HG02840 (cell line): ENCODE results near the gene GABRA5.

Experiments used
- ATAC-seq: cut with Tn5 transposase; IDR thresholded peaks from one replicate; pipeline ENCODE4 v1.9.1; 2021; ENCODE audit warnings: mild to moderate bottlenecking, moderate library complexity, moderate number of reproducible peaks; ENCODE audit not compliant: unreplicated experiment, low FRiP score

Gene GABRA5

DNA sequence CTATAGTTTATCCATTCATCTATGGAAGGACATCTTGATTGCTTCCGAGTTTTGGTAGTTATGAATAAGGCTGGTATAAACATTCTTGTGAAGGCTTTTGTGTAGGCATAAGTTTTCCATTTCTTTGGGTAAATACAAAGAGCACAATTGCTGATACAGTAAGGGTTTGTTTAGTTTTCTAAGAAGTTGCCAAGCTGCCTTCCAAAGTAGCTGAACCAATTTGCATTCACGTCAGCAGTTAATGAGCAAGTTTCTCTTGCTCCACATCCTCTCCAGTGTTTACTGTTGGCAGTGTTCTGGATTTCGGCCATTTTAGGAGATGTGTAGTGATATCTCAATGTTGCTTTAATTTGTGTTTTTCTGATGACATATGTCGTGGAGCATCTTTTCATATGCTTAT lies 34.2 kb downstream of the GABRA5 start:
- ATAC-seq, result no peak

GRCh38 chr15:26910715-26911114 lies 43.9 kb downstream of the GABRA5 start:
- ATAC-seq, result no peak

GRCh38 chr15:26921433-26921832 lies 54.6 kb downstream of the GABRA5 start:
- ATAC-seq, result no peak

DNA sequence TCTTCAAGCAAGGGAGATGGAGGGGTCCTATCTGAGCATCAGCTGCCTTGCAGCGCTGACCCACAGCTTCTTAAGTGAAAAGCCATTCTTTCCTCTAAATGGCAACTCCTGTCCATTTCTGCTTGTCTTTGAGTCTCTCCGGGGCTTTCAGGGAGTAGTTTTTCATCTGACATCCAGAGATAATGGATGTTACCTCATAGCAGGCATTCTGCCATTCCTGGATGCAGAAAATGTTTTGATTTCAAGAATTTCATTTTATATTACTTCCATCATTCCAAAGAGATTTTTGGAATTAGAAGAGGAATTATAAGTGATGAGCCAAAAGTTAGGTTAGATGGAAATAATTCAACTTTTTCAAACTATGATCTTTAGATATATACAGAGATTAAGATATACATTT lies 59.2 kb downstream of the GABRA5 start:
- ATAC-seq, result no peak

DNA sequence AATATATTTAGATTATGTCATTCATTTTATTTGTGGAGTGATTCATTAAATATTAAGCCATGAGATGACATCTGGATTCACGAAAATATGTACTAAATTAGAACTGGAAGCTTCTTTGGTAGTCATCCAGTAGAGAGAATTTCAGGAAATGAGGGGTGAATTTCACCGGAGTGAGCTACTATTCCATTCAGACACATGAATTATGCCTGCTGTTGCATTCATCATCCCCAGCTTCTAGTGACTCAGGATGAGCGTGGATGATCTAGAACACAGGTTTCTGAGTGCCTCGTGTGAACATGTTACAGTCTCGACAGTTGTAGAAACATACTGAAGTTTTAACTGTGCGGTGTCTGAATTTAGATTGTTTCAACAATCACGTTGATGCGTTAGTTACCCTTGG lies 61.2 kb downstream of the GABRA5 start:
- no peak for ATAC-seq

GRCh38 chr15:26929588-26929987 lies 62.7 kb downstream of the GABRA5 start:
- no peak for ATAC-seq

- ATAC-seq, result no peak
Measured at GRCh38 chr15:26934848-26935247, 68.0 kb downstream of the GABRA5 start.

GRCh38 chr15:26935322-26935721 lies 68.5 kb downstream of the GABRA5 start:
- no peak for ATAC-seq

- no peak for ATAC-seq
Measured at GRCh38 chr15:26936502-26936901, 69.6 kb downstream of the GABRA5 start.

DNA sequence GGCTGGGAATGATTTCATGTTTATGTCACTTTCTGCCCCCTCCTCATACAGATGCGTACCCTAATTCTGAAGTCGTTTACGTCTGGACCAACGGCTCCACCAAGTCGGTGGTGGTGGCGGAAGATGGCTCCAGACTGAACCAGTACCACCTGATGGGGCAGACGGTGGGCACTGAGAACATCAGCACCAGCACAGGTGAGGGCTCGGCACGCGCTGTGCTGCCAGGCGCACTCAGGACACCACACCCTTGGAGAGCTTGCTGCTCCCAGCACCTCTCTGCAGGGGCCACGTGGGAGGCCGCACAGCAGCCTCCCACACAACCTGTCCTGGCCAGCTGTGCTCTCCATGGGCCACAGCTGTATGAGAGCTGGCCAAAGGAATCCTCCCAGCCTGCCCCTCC lies 70.3 kb downstream of the GABRA5 start:
- no peak for ATAC-seq

- ATAC-seq, result no peak
Measured at GRCh38 chr15:26939398-26939797, 72.5 kb downstream of the GABRA5 start.

DNA sequence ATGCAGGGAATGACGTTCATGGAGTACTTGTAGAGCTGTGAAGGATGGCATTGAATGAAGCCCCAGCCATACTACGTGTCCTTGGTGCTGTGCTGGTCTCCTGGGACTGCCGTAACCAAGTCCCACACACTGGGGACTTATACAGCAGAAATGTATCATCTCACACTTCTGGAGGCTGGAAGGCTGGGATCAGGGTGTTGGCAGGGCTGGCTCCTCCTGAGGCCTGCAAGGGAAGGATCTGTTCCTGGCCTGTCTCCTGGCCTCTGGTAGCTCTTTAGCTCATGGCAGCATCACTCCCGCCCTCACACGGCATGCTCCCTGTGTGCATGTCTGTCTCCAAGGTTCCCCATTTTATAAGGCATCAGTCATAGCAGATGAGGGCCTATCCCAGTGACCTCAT lies 74.6 kb downstream of the GABRA5 start:
- no peak for ATAC-seq

DNA sequence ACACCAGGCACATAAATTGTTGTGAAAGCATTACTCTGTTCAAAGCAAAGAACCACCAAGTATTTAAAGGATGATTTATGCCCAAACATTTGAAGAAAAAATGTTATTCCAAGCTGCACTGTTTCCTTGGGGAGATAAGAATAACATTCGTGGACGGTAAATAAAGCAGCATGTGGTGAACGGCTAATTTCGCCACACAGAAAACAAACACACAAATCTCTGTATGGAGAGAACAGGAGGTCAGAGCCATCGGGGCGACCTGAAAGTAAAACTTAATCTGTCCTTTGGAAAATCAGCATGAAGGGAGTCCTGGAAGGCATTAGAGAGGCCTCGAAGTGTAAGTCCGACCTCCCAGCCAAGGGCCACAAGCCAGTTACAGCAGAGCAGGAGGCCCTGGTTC lies 77.0 kb downstream of the GABRA5 start:
- no peak for ATAC-seq

- ATAC-seq, result no peak
Measured at GRCh38 chr15:26945046-26945445, 78.2 kb downstream of the GABRA5 start.

DNA sequence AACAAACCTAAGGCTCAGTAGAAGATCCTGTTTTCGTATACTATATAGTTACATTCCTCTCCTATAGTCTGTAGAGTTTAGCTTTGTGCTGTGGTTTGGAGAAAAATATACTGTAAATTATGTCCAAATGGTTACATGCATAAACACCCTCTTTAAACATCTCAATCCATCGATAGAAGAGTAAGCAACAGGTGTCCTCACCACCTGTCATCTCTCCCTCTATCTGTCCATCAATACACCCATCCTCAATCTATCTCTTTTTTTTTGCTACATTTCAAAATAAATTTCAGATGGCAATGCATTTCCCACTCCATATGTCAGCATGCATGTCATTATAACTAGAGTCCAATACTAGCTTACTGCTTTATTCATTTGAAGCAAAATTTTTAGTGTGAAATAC lies 83.1 kb downstream of the GABRA5 start:
- ATAC-seq, result no peak

GRCh38 chr15:26954403-26954802 lies 87.5 kb downstream of the GABRA5 start:
- ATAC-seq, result no peak

GRCh38 chr15:26967719-26968269 lies 100.9 kb downstream of the GABRA5 start:
- ATAC-seq, result no peak

DNA sequence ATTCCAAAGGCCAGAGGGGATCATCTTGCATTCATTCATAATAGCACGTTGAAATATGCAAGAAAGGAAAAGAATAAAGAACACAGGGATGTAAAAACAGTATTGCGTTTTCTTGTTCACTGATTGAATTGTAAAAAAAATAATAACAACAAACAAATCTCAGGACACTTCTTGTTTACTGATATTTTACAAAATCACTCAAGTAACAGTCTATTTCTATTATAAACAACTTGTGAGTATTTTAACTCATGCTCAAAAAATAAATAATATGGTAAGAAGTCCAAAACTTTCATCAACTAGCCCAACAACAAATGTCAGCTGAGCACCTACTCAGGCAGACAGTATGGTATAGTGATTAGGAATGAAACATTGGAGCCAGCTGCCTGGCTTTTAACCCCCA lies 101.9 kb downstream of the GABRA5 start:
- ATAC-seq, result no peak

GRCh38 chr15:26970712-26971210 lies 103.9 kb downstream of the GABRA5 start, which contains the start of gene GABRG3:
GABRG3 (plus strand) TSS chr15:26971181.
- ATAC-seq, result no peak

DNA sequence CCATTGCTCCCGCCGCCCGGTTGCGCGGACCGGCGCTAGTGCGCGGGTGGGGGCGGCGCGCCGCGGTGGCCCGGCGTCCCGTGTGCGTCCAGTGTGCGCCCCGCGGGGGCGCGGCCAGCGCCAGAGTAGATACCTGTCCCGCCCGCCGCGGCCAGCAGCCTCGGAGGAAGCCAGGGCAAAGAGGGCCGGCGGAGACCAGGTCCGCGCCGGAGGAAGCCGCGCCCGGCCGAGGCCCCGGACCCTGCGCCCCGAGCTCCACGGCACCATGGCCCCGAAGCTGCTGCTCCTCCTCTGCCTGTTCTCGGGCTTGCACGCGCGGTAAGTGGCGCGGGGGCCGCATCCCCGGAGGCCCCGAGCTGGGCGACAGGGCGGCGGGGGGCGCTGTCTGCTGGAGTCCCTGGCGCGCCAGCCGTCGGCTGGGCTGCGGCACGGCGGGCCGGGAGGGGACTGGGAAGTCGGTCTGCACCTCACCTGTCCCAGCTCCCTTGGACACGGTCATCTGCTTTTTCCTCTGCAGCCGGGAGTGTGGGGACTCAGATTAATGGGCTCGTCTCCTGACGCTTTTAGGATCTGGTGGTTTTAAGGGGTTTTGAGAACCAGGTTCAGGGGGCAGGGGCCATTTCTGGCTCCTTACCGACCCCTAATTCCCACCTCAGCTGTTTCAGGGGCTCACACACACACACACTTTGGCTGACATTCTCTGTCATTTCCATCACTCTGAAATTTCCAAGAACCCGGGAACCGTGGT lies 104.6 kb downstream of the GABRA5 start:
- no peak for ATAC-seq

DNA sequence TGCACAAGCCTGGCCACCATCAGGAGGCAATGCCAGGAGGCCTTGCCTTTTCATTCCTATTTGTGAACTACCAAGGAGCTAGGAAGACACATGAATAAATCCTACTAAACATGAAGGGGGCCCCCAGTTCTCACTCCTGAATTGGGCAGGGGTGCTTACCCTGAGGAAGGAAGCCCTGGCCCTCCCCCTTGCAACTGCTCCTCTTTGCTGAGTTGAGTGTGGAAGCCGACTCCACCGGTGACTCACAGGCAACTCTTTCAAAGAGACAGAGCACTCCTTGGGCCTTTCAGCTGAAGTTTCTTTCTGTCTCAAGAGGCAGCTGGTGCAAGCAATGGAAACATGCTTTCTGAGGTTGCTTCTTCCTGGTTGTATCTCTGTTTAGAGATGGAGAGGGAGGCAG lies 105.8 kb downstream of the GABRA5 start:
- ATAC-seq, result no peak

- no peak for ATAC-seq
Measured at GRCh38 chr15:26974120-26974780, 107.4 kb downstream of the GABRA5 start.
